Esophagus muscularis mucosa (tissue), 4 donors: ENCODE data around the gene UCN2. TPM values are rescaled to one million over a fixed set of nuclear protein-coding genes. Genes with fewer than 3 reads are reported as not detected.
"Not testable (repeated sequence)": the region's sequence is repeated elsewhere in the genome, so short reads cannot be mapped to it uniquely, and the experiment has no call there.

ENCODE experiments used
- DNase-seq: peaks from one replicate; pipeline ENCODE4 v3.0.0-alpha.2; 2017; ENCODE audit errors: extremely low spot score
- H3K27ac ChIP-seq, 4 donors: fragments of 200-600 bp; sonication (generic); replicated peaks in 1 of 4; 1 replicate in 3 of 4; 2 replicates in 1 of 4; pipeline ENCODE4 v1.5.1; 2016 to 2019; ENCODE audit warnings: mild to moderate bottlenecking in 1 of 4
- H3K27me3 ChIP-seq, 4 donors: fragments of 200-600 bp; sonication (generic); one replicate each; pipeline versions ENCODE4 v1.5.1 to v1.6.0; 2016 to 2019
- H3K36me3 ChIP-seq, 4 donors: fragments of 200-600 bp; sonication (generic); one replicate each; pipeline ENCODE4 v1.5.1; 2016 to 2019
- H3K4me1 ChIP-seq, 4 donors: fragments of 200-600 bp; sonication (generic); one replicate each; pipeline ENCODE4 v1.5.1; 2016 to 2019
- H3K4me3 ChIP-seq, 4 donors: fragments of 200-600 bp; sonication (generic); 1 replicate in 2 of 4; 2 replicates in 2 of 4; pipeline ENCODE4 v1.5.1; 2016 to 2019; ENCODE audit warnings: mild to moderate bottlenecking in 4 of 4, moderate library complexity in 1 of 4
- H3K9me3 ChIP-seq, 4 donors: fragments of 200-600 bp; sonication (generic); 1 replicate in 3 of 4; 2 replicates in 1 of 4; pipeline ENCODE4 v1.5.1; 2016 to 2019
- EP300 ChIP-seq: sonication (generic); formaldehyde crosslinking; IDR thresholded peaks from one replicate; pipeline ENCODE4 v1.6.1; 2017; ENCODE audit warnings: antibody characterized with exemption
- POLR2A ChIP-seq: fragments of 450-650 bp; IDR thresholded peaks from one replicate; pipeline ENCODE4 v1.6.1; 2017; ENCODE audit warnings: antibody characterized with exemption, moderate library complexity, mild to moderate bottlenecking, low read depth
- POLR2AphosphoS5 ChIP-seq, 2 donors: sonication (generic); formaldehyde crosslinking; IDR thresholded peaks; one replicate each; pipeline ENCODE4 v1.6.1; 2017; ENCODE audit warnings: antibody characterized with exemption in 2 of 2
- WGBS: methylation state at CpG from one replicate; pipeline ENCODE4 v1.1.5; 2018; 5-methylcytosine and 5-hydroxymethylcytosine counted together
- intact Hi-C: fragments of 100-400 bp; cut with DNase I; formaldehyde crosslinking; loops from one replicate; pipeline ENCODE4 v1.15.1; 2023
- total RNA-seq, 4 donors: library from RNA; depleted of rRNA; stranded (reverse); fragments of >200 nt; gene quantifications; one replicate each; pipeline versions ENCODE4 v1.1.0 to v1.2.1, GENCODE V29; 2016
- TF ChIP-seq, protein P1 (sequence below), 3 experiments: fragments of 200-600 bp in 2 of 3; fragments of 450-650 bp in 1 of 3; sonication (generic) in 2 of 3; IDR thresholded peaks; one replicate each; pipeline ENCODE4 v1.5.1; 2017 to 2019; ENCODE audit warnings: antibody characterized with exemption in 3 of 3, mild to moderate bottlenecking in 2 of 3, moderate library complexity in 1 of 3

Gene UCN2
- total RNA-seq, 4 donors from 2014 or later, result not detected

DNA sequence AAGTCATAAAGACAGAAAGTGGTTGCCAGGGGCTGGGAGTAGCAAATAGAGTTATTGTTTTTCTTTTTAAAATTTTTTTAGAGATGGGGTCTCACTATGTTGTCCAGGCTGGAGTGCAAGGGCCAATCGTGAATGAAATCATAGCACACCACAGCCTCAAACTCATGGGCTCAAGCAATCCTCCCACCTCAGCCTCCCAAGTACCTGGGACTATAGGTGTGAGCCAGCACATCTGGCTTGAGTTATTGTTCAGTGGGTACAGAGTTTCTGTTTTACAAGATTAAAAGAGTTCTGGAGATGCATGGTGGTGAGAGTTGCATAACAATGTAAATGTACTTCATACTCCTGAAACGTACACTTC, 30.6 kb downstream of the UCN2 start:
- no peaks in the 10 kb centered on the region for H3K4me1 ChIP-seq
- WGBS, result 91% methylated on average over 2 of the region's 2 CpGs
- intact Hi-C loops, result loop anchor here (10.0 kb wide), 1 partner anchor 148 kb away; no protein-coding TSS in a partner anchor
- H3K36me3 ChIP-seq, result peaks cover 6 to 52% (median 18%) of the 10 kb centered on the region in 4 donors
- H3K9me3 ChIP-seq, result no peaks in the 10 kb centered on the region
- DNase-seq, result no peak
- TF ChIP-seq EP300 (no peak), POLR2A (no peak), POLR2AphosphoS5 (IDR thresholded peaks at IDR 0.05) (no peak)
- TF ChIP-seq, protein P1, sequence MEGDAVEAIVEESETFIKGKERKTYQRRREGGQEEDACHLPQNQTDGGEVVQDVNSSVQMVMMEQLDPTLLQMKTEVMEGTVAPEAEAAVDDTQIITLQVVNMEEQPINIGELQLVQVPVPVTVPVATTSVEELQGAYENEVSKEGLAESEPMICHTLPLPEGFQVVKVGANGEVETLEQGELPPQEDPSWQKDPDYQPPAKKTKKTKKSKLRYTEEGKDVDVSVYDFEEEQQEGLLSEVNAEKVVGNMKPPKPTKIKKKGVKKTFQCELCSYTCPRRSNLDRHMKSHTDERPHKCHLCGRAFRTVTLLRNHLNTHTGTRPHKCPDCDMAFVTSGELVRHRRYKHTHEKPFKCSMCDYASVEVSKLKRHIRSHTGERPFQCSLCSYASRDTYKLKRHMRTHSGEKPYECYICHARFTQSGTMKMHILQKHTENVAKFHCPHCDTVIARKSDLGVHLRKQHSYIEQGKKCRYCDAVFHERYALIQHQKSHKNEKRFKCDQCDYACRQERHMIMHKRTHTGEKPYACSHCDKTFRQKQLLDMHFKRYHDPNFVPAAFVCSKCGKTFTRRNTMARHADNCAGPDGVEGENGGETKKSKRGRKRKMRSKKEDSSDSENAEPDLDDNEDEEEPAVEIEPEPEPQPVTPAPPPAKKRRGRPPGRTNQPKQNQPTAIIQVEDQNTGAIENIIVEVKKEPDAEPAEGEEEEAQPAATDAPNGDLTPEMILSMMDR (IDR thresholded peaks at IDR 0.05), result no peak
- no peaks in the 10 kb centered on the region for H3K27me3 ChIP-seq
- no peak overlapping the region for H3K27ac ChIP-seq
- no peak overlapping the region for H3K4me3 ChIP-seq

- no peaks in the 10 kb centered on the region for H3K27me3 ChIP-seq
- intact Hi-C loops, result loop anchor here (10.0 kb wide), 1 partner anchor 148 kb away; no protein-coding TSS in a partner anchor
- DNase-seq, result no peak
- H3K36me3 ChIP-seq, result peaks cover 6 to 52% (median 18%) of the 10 kb centered on the region in 4 donors
- H3K4me3 ChIP-seq, result no peak overlapping the region
- 88% methylated on average over 6 of the region's 6 CpGs for WGBS
- no peaks in the 10 kb centered on the region for H3K4me1 ChIP-seq
- no peak overlapping the region for H3K27ac ChIP-seq
- TF ChIP-seq POLR2A (no peak), POLR2AphosphoS5 (IDR thresholded peaks at IDR 0.05) (no peak), EP300 (no peak)
- TF ChIP-seq, protein P1 (IDR thresholded peaks at IDR 0.05), result no peak
- no peaks in the 10 kb centered on the region for H3K9me3 ChIP-seq
Measured at GRCh38 chr3:48532271-48532976, 31.2 kb downstream of the UCN2 start.

- WGBS, result 95% methylated on average over 4 of the region's 4 CpGs
- not testable (repeated sequence) for DNase-seq, H3K27ac ChIP-seq, H3K4me1 ChIP-seq, H3K4me3 ChIP-seq, H3K9me3 ChIP-seq, H3K27me3 ChIP-seq
- intact Hi-C loops, result loop anchor here (10.0 kb wide), 1 partner anchor 146 kb away; no protein-coding TSS in a partner anchor
- H3K36me3 ChIP-seq, result peaks cover 0 to 37% (median 7%) of the 10 kb centered on the region in 4 donors
Measured at GRCh38 chr3:48530701-48531100, 32.9 kb downstream of the UCN2 start.

- Histone ChIP-seq H3K27me3 (no peaks in the 10 kb centered on the region), H3K36me3 (peaks cover 0 to 34% (median 2%) of the 10 kb centered on the region in 4 donors), H3K4me1 (no peaks in the 10 kb centered on the region), H3K4me3 (no peak overlapping the region), H3K9me3 (no peaks in the 10 kb centered on the region), H3K27ac (no peak overlapping the region)
- intact Hi-C loops, result no loop called here
- 80% methylated on average over 3 of the region's 3 CpGs for WGBS
- DNase-seq, result no peak
- TF ChIP-seq POLR2A (no peak), POLR2AphosphoS5 (IDR thresholded peaks at IDR 0.05) (no peak), EP300 (no peak)
- TF ChIP-seq, protein P1 (IDR thresholded peaks at IDR 0.05), result no peak
Measured at GRCh38 chr3:48528754-48529153, 34.8 kb downstream of the UCN2 start.

DNA sequence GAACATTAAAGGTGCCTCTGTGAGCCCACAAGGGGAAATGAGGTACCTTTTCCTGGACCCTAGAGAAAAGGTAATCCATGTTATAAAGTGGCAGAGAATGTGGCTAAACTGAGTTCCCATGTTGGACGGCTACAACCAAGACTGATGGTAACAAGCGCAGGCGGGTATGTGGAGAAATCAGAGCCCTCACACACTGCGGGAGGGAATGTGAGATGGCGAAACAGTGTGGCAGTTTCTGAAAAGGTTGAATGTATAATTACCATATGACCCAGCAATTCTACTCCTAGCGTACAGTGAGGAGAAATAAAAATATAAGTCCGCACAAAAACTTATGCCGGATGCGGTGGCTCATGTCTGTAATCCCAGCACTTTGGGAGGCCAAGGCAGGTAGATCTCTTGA, 35.5 kb downstream of the UCN2 start:
- DNase-seq, result no peak
- Histone ChIP-seq H3K4me3 (no peak overlapping the region), H3K9me3 (no peaks in the 10 kb centered on the region), H3K4me1 (no peaks in the 10 kb centered on the region), H3K27ac (no peak overlapping the region), H3K36me3 (peaks cover 0 to 40% (median 2%) of the 10 kb centered on the region in 4 donors), H3K27me3 (no peaks in the 10 kb centered on the region)
- intact Hi-C loops, result no loop called here
- TF ChIP-seq POLR2A, result no peak
- no peak for TF ChIP-seq EP300
- TF ChIP-seq, protein P1 (IDR thresholded peaks at IDR 0.05), result no peak
- no peak for TF ChIP-seq POLR2AphosphoS5 (IDR thresholded peaks at IDR 0.05)
- WGBS, result 89% methylated on average over 9 of the region's 9 CpGs
